ENCODE results near the gene FNIP1.

GRCh38 chr5:131735393-131735792 lies 61.4 kb downstream of the FNIP1 start:
- no peak for TF ChIP-seq CTCF (IDR thresholded peaks at IDR 0.05; ENCODE audit: poor library complexity, severe bottlenecking)
- TF ChIP-seq EZH2 (IDR thresholded peaks at IDR 0.05; ENCODE audit: borderline replicate concordance, insufficient read depth, low read length, poor library complexity, severe bottlenecking): no peak
- TF ChIP-seq MXI1 (conservative IDR thresholded peaks at IDR 0.05; ENCODE audit: poor library complexity, severe bottlenecking): no peak
- TF ChIP-seq POLR2AphosphoS5 (IDR thresholded peaks at IDR 0.05): no peak
- no peak for TF ChIP-seq REST (IDR thresholded peaks at IDR 0.05; ENCODE audit: borderline replicate concordance)
- TF ChIP-seq RAD21 (conservative IDR thresholded peaks at IDR 0.05): no peak
- no peak for TF ChIP-seq EP300 (conservative IDR thresholded peaks at IDR 0.05; ENCODE audit: poor library complexity, severe bottlenecking)
- TF ChIP-seq TAF1 (IDR thresholded peaks at IDR 0.05; ENCODE audit: low read depth): no peak
- TF ChIP-seq SMC3 (conservative IDR thresholded peaks at IDR 0.05; ENCODE audit: poor library complexity): no peak

Measured in neural cell (in vitro differentiated cells).